Mesenteric fat pad (tissue), 1 donor: ENCODE data around the gene PEX5. TPM values are rescaled to one million over a fixed set of nuclear protein-coding genes. Genes with fewer than 3 reads are reported as not detected.
"Not testable (repeated sequence)": the region's sequence is repeated elsewhere in the genome, so short reads cannot be mapped to it uniquely, and the experiment has no call there.

Source experiments
- DNase-seq: peaks from one replicate; pipeline ENCODE4 v3.0.0-alpha.2; 2020; ENCODE audit warnings: low spot score
- total RNA-seq: library from RNA; stranded (reverse); fragmentation: NEBNext Ultra II Directional; extraction: Animal tissue kit (Norgen Biotek cat#: 25700); gene quantifications from one replicate; pipeline ENCODE4 v1.2.1, GENCODE V29; 2021
- donor health status: DM: yes; HTN: yes; CAD: no.

The PEX5 gene
- total RNA-seq, 1 donor from 2014 or later, result 56.5 TPM

- no peak for DNase-seq
Observed at GRCh38 chr12:7210642-7211151, 21.2 kb downstream of the PEX5 start.

- no peak for DNase-seq
Observed at GRCh38 chr12:7212678-7213077, 23.2 kb downstream of the PEX5 start.

GRCh38 chr12:7213745-7214144 is 24.3 kb downstream of the PEX5 start:
- DNase-seq, result not testable (repeated sequence)

GRCh38 chr12:7217475-7218069 is 28.1 kb downstream of the PEX5 start:
- no peak for DNase-seq

GRCh38 chr12:7219599-7220243 is 30.2 kb downstream of the PEX5 start:
- DNase-seq, result no peak

- no peak for DNase-seq
Observed at GRCh38 chr12:7221486-7221885, 32.0 kb downstream of the PEX5 start.

- no peak for DNase-seq
Observed at GRCh38 chr12:7229741-7230140, 40.3 kb downstream of the PEX5 start.

- DNase-seq, result no peak
Observed at GRCh38 chr12:7241404-7242005, 52.0 kb downstream of the PEX5 start.

GRCh38 chr12:7242176-7243101 is 53.0 kb downstream of the PEX5 start:
- no peak for DNase-seq

- not testable (repeated sequence) for DNase-seq
Observed at GRCh38 chr12:7251328-7251996, 62.0 kb downstream of the PEX5 start.

GRCh38 chr12:7259060-7259459 is 69.6 kb downstream of the PEX5 start:
- no peak for DNase-seq

Other genes starting within 250 kb of the PEX5 start
- gene RNU7-1, start 245.9 kb upstream of the PEX5 start, total RNA-seq, result not detected
- gene C12orf57, start 245.7 kb upstream of the PEX5 start, total RNA-seq, result 125 TPM
- 47.2 TPM for gene PTPN6, start 238.3 kb upstream of the PEX5 start, total RNA-seq
- 143 TPM for gene PHB2, start 219.0 kb upstream of the PEX5 start, total RNA-seq
- gene EMG1, start 218.8 kb upstream of the PEX5 start, total RNA-seq, result 44.3 TPM
- gene LPCAT3, start 171.2 kb upstream of the PEX5 start, total RNA-seq, result 60.1 TPM
- 593 TPM for gene C1S, start 129.0 kb upstream of the PEX5 start, total RNA-seq
- gene C1R, start 97.2 kb upstream of the PEX5 start, total RNA-seq, result 789 TPM
- gene C1RL, start 80.5 kb upstream of the PEX5 start, total RNA-seq, result 68.8 TPM
- 1.1 TPM for gene RBP5, start 60.8 kb upstream of the PEX5 start, total RNA-seq
- 15.4 TPM for gene CLSTN3, start 59.3 kb upstream of the PEX5 start, total RNA-seq
- gene ACSM4, start 114.4 kb downstream of the PEX5 start, total RNA-seq, result not detected